K562 (cell line): ENCODE results near the gene GJD2. TPM values are rescaled to one million over a fixed set of nuclear protein-coding genes. Genes with fewer than 3 reads are reported as not detected.

Source experiments
- ATAC-seq: fragments of 200-7000 bp; cut with Tn5 transposase; 3 replicates; pipeline ENCODE4 v1.9.1; 2020; ENCODE audit warnings: moderate library complexity
- BruUV-seq: library from RNA; stranded (reverse); fragments of 400-500 nt; replicated peaks from 2 replicates; lab custom pipeline; 2021; lab: Mats Ljungman, UMichigan
- CTCF ChIA-PET: fragments of 300-600 bp; formaldehyde crosslinking; extraction: SDS; loops from one replicate; lab custom pipeline; 2021; ENCODE audit warnings: low intra/inter-chr PET ratio; lab: Yijun Ruan, JAX
- POLR2A ChIA-PET: fragments of 300-600, 350-650 bp; sonication (Branson Sonifier 250); formaldehyde crosslinking; extraction: SDS; loops from one replicate; lab custom pipeline; 2021; ENCODE audit warnings: antibody characterized with exemption, inconsistent platforms; lab: Yijun Ruan, JAX
- DNase-seq, 4 experiments: peaks; one replicate each; pipeline versions ENCODE4 v3.0.0 to v3.0.0-alpha.2; 2011 to 2018; ENCODE audit warnings: low spot score in 3 of 4, mixed read lengths in 3 of 4; ENCODE audit errors: extremely low read depth in 1 of 4
- FAIRE-seq: peaks from 2 replicates; lab custom pipeline; 2011; peaks lifted over from hg19 to GRCh38; lab: Jason Lieb, UNC
- H2AFZ ChIP-seq: 2 replicates; pipeline ENCODE4 v1.6.0; 2011; ENCODE audit warnings: low read depth, low read length, control low read depth, inconsistent platforms
- H3K27ac ChIP-seq: fragments of 200-600 bp; 3 replicates; pipeline ENCODE4 v1.8.0; 2011; ENCODE audit warnings: low read depth, mild to moderate bottlenecking, control low read depth, inconsistent platforms, low read length, moderate library complexity, mixed read lengths; ENCODE audit errors: extremely low read depth
- H3K27me3 ChIP-seq, 2 experiments: fragments of 300-600 bp in 1 of 2; 2 replicates in 1 of 2; 3 replicates in 1 of 2; pipeline versions ENCODE4 v1.6.0 to v1.8.0; 2011; ENCODE audit warnings: inconsistent platforms in 2 of 2, low read length in 2 of 2, mild to moderate bottlenecking in 1 of 2, mixed read lengths in 1 of 2, moderate library complexity in 1 of 2; ENCODE audit not compliant: control insufficient read depth in 2 of 2, insufficient read depth in 2 of 2
- H3K36me3 ChIP-seq: fragments of 300-600 bp; 3 replicates; pipeline ENCODE4 v1.8.0; 2011; ENCODE audit warnings: mild to moderate bottlenecking, low read length, inconsistent platforms; ENCODE audit not compliant: control insufficient read depth, insufficient read depth
- H3K4me1 ChIP-seq, 2 experiments: fragments of 200-600 bp in 1 of 2; replicated peaks in 1 of 2; 2 replicates in 1 of 2; 3 replicates in 1 of 2; pipeline versions ENCODE4 v1.5.1 to v1.8.0; 2011; ENCODE audit warnings: inconsistent platforms in 2 of 2, low read length in 2 of 2, mild to moderate bottlenecking in 1 of 2, mixed read lengths in 1 of 2, moderate library complexity in 1 of 2; ENCODE audit not compliant: control insufficient read depth in 2 of 2, insufficient read depth in 2 of 2
- H3K4me2 ChIP-seq: 2 replicates; pipeline ENCODE4 v1.6.1; 2011; ENCODE audit warnings: low read length, control low read depth, inconsistent platforms, mixed read lengths; ENCODE audit not compliant: insufficient read depth
- H3K4me3 ChIP-seq: fragments of 200-600 bp; sonication (generic), shearing (Covaris generic); 2 replicates; pipeline ENCODE4 v1.5.1; 2016; ENCODE audit warnings: control low read depth, inconsistent platforms
- H3K79me2 ChIP-seq: fragments of 200-600 bp; 3 replicates; pipeline ENCODE4 v1.8.0; 2011; ENCODE audit warnings: low read length, inconsistent platforms; ENCODE audit not compliant: control insufficient read depth, insufficient read depth
- H3K9ac ChIP-seq, 2 experiments: 2 replicates each; pipeline versions ENCODE4 v1.6.0 to v1.6.1; 2011; ENCODE audit warnings: low read depth in 2 of 2, low read length in 2 of 2, control low read depth in 1 of 2, inconsistent platforms in 1 of 2, mild to moderate bottlenecking in 1 of 2, mixed read lengths in 1 of 2; ENCODE audit not compliant: insufficient read depth in 1 of 2
- H3K9me1 ChIP-seq: one replicate; pipeline ENCODE4 v1.6.0; 2011; ENCODE audit warnings: inconsistent platforms, mild to moderate bottlenecking, low read length, moderate library complexity; ENCODE audit not compliant: control insufficient read depth, insufficient read depth
- H3K9me3 ChIP-seq: replicated peaks from 2 replicates; pipeline ENCODE4 v1.5.1; 2011; ENCODE audit warnings: low read depth, low read length, inconsistent platforms; ENCODE audit not compliant: control insufficient read depth, insufficient read depth
- H4K20me1 ChIP-seq: replicated peaks from 2 replicates; pipeline ENCODE4 v1.6.1; 2011; ENCODE audit warnings: low read length, inconsistent platforms, mixed read lengths; ENCODE audit not compliant: control insufficient read depth, insufficient read depth
- EP300 ChIP-seq: IDR thresholded peaks from 2 replicates; pipeline ENCODE4 v1.6.1; 2012; ENCODE audit warnings: low read length, improper control_type of control experiment
- KDM2B ChIP-seq: fragments of 250-450 bp; sonication (Bioruptor Pico); IDR thresholded peaks from 2 replicates; pipeline ENCODE4 v1.8.0; 2021; ENCODE audit warnings: mild to moderate bottlenecking, moderate library complexity
- MYNN ChIP-seq, 2 experiments: sonication (generic); formaldehyde crosslinking in 1 of 2; IDR thresholded peaks; 2 replicates each; pipeline versions ENCODE4 v1.5.0 to v1.6.1; 2016 to 2020; ENCODE audit warnings: antibody characterized with exemption in 1 of 2, missing genetic modification reagents in 1 of 2
- SMARCA5 ChIP-seq: fragments of 450-650 bp; IDR thresholded peaks from 2 replicates; pipeline ENCODE4 v1.6.1; 2016
- ZNF143 ChIP-seq: sonication (generic); formaldehyde crosslinking; IDR thresholded peaks from 2 replicates; pipeline ENCODE4 v1.9.0; 2022; ENCODE audit warnings: mild to moderate bottlenecking, missing genetic modification reagents
- WGBS: fragments of 100-300 bp; shearing (Covaris generic); methylation state at CpG from one replicate; pipeline ENCODE4 v1.1.6; 2016; ENCODE audit warnings: low coverage, mixed read lengths; ENCODE audit not compliant: insufficient coverage; ENCODE audit errors: missing lambda C conversion rate; 5-methylcytosine and 5-hydroxymethylcytosine counted together
- in situ Hi-C: fragments of 300-500 bp; cut with MboI; formaldehyde crosslinking; loops from 4 replicates; pipeline ENCODE4 v1.15.0; 2018; ENCODE audit warnings: inconsistent platforms, mixed read lengths
- intact Hi-C: fragments of 100-400 bp; cut with micrococcal nuclease; formaldehyde crosslinking; loops from 2 replicates; pipeline ENCODE4 v1.14.2; 2022
- polyA plus RNA-seq, 8 experiments: library from polyadenylated mRNA; depleted of rRNA in 4 of 8; stranded (reverse) in 5 of 8; unstranded in 3 of 8; fragments of >200 nt; fragmentation: Nextera tagmentation in 2 of 8; fragmentation: Illumina TruSeq in 1 of 8; extraction: Ambion mirVana in 2 of 8; extraction: Trizol in 1 of 8; gene quantifications; 2 replicates each; pipeline versions ENCODE4 v1.2.1 to v1.2.3, GENCODE V29; 2011 to 2014; ENCODE audit warnings: inconsistent platforms in 1 of 8, missing spikeins in 1 of 8
- total RNA-seq, 7 experiments: library from RNA; depleted of rRNA in 6 of 7; stranded (reverse); fragments of >200 nt in 6 of 7; fragmentation: Illumina TruSeq in 2 of 7; extraction: Trizol in 2 of 7; gene quantifications; 2 replicates each; pipeline versions ENCODE4 v1.2.1 to v1.2.3, GENCODE V29; 2011 to 2021; ENCODE audit warnings: low replicate concordance in 1 of 7
- TF ChIP-seq, protein P1 (sequence below), 2 experiments: fragments of 450-650 bp; formaldehyde crosslinking in 1 of 2; IDR thresholded peaks; 2 replicates each; pipeline versions ENCODE4 v1.4.0 to v1.6.1; 2014 to 2020; ENCODE audit warnings: mild to moderate bottlenecking in 2 of 2, borderline replicate concordance in 1 of 2, low read depth in 1 of 2

GJD2 gene
- total and polyA plus RNA-seq, 9 of the 15 experiments (the other 6 are each of a cell fraction or from before 2014, with no cell fraction given) = not detected

DNA sequence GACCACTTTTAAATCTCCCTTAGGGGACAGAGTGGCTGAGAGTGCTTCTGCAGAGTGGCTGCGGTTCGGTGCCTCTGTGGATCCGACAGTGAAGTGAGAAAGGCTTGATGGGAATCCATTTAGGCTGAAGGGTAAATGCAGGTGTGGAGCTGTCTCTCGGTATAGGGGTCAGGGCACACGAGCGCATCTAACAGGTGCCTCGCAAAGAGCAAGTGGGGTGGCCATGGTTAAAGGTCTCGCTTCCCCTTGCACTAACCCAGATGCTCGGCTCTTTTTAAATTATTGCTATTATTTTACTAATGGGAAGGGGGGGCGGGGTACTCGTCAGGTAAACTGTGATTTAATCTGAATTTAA is 598 bp upstream of the GJD2 start:
- H3K27me3 ChIP-seq = peaks cover 31 to 43% of the 10 kb centered on the region in 2 experiments
- no TSS peak for BruUV-seq
- ATAC-seq (no peak), FAIRE-seq (no peak), DNase-seq (no peak)
- H3K4me2 ChIP-seq = no peak overlapping the region
- no peak overlapping the region for H2AFZ ChIP-seq
- ChIA-PET POLR2A (interaction anchor here (0.6 kb wide), 1 partner anchor 1818 kb away, joined by 3 read pairs; no protein-coding TSS in a partner anchor), CTCF (no interaction called here)
- H3K79me2 ChIP-seq = no peaks in the 10 kb centered on the region
- H3K4me3 ChIP-seq = no peak overlapping the region
- H3K9ac ChIP-seq = no peak overlapping the region
- no peaks in the 10 kb centered on the region for H3K36me3 ChIP-seq
- TF ChIP-seq SMARCA5 = no peak
- in situ Hi-C loops = no loop called here
- H4K20me1 ChIP-seq = no peaks in the 10 kb centered on the region
- H3K4me1 ChIP-seq = peaks cover 0 to 12% of the 10 kb centered on the region in 2 experiments; a peak in 2 of 5 replicates
- no peaks in the 10 kb centered on the region for H3K9me1 ChIP-seq
- H3K9me3 ChIP-seq = no peaks in the 10 kb centered on the region
- H3K27ac ChIP-seq = no peak overlapping the region
- 21% methylated on average over 11 of the region's 11 CpGs for WGBS
- intact Hi-C loops = no loop called here

DNA sequence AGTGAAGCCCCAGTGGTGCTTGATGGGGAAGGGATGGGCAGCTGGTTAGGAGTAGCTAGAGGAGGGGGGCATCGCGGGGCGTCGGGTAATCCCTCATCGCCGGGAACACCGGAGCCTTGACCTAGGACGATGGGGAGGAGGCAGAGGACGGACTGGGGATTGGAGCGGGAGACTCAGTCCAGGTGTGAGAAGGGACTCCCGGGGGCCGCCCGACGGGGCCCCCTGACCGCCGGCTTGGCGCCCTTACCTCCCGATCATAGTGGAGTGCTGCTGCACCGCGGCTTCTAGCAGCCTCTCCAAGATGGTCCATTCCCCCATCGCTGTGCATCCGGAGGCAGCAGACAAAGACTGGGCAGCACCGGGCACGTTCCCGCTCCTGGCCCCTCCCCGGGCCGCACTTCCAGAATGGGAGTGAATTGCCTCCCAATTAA is 612 bp downstream of the GJD2 start:
- BruUV-seq = no TSS peak
- in situ Hi-C loops (no loop called here), intact Hi-C loops (no loop called here)
- Histone ChIP-seq H3K9ac (no peak overlapping the region), H3K4me3 (no peak overlapping the region; the same call in 1 of the 2 replicates), H2AFZ (no peak overlapping the region), H3K4me2 (no peak overlapping the region), H3K9me1 (no peaks in the 10 kb centered on the region), H3K36me3 (no peaks in the 10 kb centered on the region), H3K9me3 (no peaks in the 10 kb centered on the region), H3K79me2 (no peaks in the 10 kb centered on the region), H3K27me3 (peaks cover 26 to 43% of the 10 kb centered on the region in 2 experiments), H4K20me1 (no peaks in the 10 kb centered on the region), H3K27ac (no peak overlapping the region), H3K4me1 (peaks cover 0 to 12% of the 10 kb centered on the region in 2 experiments; a peak in 2 of 5 replicates)
- WGBS = 49% methylated on average over 22 of the region's 27 CpGs
- no peak for FAIRE-seq
- no peak for DNase-seq
- POLR2A ChIA-PET = interaction anchor here (1.0 kb wide), 1 partner anchor 16 kb away, joined by 3 read pairs; no protein-coding TSS in a partner anchor
- ATAC-seq = no peak
- CTCF ChIA-PET = no interaction called here
- TF ChIP-seq KDM2B (CRISPR knock-in tag) (no peak), EP300 (no peak), MYNN (IDR thresholded peaks at IDR 0.05) (no peak), MYNN (CRISPR knock-in tag; IDR thresholded peaks at IDR 0.05) (no peak), ZNF143 (CRISPR knock-in tag) (no peak)
- TF ChIP-seq, protein P1, sequence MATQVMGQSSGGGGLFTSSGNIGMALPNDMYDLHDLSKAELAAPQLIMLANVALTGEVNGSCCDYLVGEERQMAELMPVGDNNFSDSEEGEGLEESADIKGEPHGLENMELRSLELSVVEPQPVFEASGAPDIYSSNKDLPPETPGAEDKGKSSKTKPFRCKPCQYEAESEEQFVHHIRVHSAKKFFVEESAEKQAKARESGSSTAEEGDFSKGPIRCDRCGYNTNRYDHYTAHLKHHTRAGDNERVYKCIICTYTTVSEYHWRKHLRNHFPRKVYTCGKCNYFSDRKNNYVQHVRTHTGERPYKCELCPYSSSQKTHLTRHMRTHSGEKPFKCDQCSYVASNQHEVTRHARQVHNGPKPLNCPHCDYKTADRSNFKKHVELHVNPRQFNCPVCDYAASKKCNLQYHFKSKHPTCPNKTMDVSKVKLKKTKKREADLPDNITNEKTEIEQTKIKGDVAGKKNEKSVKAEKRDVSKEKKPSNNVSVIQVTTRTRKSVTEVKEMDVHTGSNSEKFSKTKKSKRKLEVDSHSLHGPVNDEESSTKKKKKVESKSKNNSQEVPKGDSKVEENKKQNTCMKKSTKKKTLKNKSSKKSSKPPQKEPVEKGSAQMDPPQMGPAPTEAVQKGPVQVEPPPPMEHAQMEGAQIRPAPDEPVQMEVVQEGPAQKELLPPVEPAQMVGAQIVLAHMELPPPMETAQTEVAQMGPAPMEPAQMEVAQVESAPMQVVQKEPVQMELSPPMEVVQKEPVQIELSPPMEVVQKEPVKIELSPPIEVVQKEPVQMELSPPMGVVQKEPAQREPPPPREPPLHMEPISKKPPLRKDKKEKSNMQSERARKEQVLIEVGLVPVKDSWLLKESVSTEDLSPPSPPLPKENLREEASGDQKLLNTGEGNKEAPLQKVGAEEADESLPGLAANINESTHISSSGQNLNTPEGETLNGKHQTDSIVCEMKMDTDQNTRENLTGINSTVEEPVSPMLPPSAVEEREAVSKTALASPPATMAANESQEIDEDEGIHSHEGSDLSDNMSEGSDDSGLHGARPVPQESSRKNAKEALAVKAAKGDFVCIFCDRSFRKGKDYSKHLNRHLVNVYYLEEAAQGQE (IDR thresholded peaks at IDR 0.05; ENCODE audit: borderline replicate concordance) = no peak
- TF ChIP-seq, protein P1 (CRISPR knock-in tag; IDR thresholded peaks at IDR 0.05; ENCODE audit: low read depth) = no peak
